Esophagus muscularis mucosa (tissue), 4 donors: ENCODE results near the gene CMA1.

Experiments
- CTCF ChIP-seq, 3 experiments: fragments of 200-600 bp in 2 of 3; fragments of 450-650 bp in 1 of 3; sonication (generic) in 2 of 3; IDR thresholded peaks; one replicate each; pipeline ENCODE4 v1.5.1; 2017 to 2019; ENCODE audit warnings: antibody characterized with exemption in 3 of 3, mild to moderate bottlenecking in 2 of 3, moderate library complexity in 1 of 3
- EP300 ChIP-seq: sonication (generic); formaldehyde crosslinking; IDR thresholded peaks from one replicate; pipeline ENCODE4 v1.6.1; 2017; ENCODE audit warnings: antibody characterized with exemption
- POLR2A ChIP-seq: fragments of 450-650 bp; IDR thresholded peaks from one replicate; pipeline ENCODE4 v1.6.1; 2017; ENCODE audit warnings: antibody characterized with exemption, moderate library complexity, mild to moderate bottlenecking, low read depth

GRCh38 chr14:24456980-24457379 lies 51.1 kb downstream of the CMA1 start:
- TF ChIP-seq EP300 (no peak), POLR2A (no peak), CTCF (IDR thresholded peaks at IDR 0.05) (no peak)
